DLD1 (cell line): ENCODE measurements around the gene POU2F2.
"Not testable (repeated sequence)": the region's sequence is repeated elsewhere in the genome, so short reads cannot be mapped to it uniquely, and the experiment has no call there.

ENCODE experiments used
- in situ Hi-C: cut with HindIII; loops from 2 replicates; pipeline ENCODE4 v1.10.0; 2017; ENCODE audit warnings: low sequenced_read_pairs

POU2F2 gene

DNA sequence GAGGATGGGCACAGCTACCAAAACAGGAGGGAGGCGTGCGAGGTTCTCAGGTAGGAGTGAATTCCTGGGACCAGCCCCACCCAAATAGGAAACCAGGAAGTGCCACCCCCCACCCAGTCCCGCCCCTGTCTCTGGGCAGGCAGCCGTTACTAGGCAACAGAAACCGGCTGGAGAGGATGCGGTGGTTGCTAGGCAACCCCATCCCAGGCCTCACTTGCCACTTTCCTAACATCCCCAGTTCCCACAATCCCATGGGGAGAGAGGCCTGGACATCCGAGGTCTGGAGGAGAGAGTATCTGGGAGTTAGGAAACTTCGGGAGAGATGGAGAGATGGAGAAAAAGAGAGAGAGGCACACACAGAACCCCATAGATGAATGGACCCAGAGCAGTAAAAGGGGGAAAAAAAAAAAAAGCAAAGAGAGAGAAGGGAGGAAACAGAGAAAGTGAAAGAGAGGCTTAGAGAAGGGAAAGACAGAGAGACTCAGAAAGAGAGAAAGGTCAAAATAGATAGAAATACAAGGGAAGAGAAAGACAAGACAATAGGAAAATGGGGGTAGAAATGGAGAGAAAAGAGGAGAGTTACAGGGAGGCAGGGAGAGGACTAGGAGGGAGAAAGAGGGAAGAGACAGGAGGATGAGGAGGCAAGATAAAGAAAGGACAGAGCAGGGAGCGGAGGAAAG lies 66.0 kb downstream of the POU2F2 start:
- in situ Hi-C loops, result no loop called here

DNA sequence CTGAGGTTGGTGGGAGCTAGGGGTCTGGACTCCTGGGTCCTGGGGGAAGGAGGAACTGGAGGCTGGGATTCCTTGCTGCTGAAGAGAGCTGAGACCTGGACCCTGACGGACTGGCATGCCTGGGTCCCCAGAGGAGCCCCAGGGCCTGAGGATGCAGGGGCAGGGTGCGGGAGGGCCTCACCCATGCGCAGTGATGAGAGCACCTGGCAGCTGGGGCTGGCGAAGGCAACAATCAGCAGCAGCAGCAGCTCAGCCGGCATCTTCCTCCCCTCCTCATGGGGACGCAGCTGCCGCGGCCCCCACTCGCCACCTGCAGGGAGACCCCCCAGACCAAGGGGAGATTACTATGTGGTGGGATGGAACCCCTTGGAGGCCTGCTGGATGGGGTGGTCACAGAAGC lies 66.7 kb downstream of the POU2F2 start:
- in situ Hi-C loops, result no loop called here

GRCh38 chr19:42065051-42065450 lies 67.2 kb downstream of the POU2F2 start:
- in situ Hi-C loops, result no loop called here

GRCh38 chr19:42064432-42064831 lies 67.8 kb downstream of the POU2F2 start:
- in situ Hi-C loops, result no loop called here

- in situ Hi-C loops, result no loop called here
Measured at GRCh38 chr19:42062381-42062780, 69.9 kb downstream of the POU2F2 start.

DNA sequence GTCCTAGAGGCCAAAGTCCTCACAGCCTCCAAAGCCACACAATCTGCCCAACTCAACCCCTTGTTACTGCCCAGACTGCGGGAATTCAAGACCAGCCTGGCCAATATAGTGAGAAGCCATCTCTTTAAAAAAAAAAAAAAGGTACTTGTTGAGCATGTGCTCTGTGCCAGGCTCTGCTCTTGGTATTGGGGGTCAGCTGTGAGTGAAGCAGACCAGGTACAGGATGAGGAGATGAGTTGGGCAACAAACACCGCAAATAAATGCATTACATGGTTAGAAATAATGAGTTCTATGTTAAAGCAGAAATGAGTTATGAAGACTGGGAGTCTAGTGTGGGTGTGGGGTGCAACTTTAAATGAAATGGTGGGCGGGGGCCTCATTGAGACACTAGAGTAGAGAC lies 72.1 kb downstream of the POU2F2 start:
- in situ Hi-C loops, result no loop called here

GRCh38 chr19:42059196-42059595 lies 73.0 kb downstream of the POU2F2 start:
- in situ Hi-C loops, result no loop called here

- in situ Hi-C loops, result no loop called here
Measured at GRCh38 chr19:42057846-42058245, 74.4 kb downstream of the POU2F2 start.

DNA sequence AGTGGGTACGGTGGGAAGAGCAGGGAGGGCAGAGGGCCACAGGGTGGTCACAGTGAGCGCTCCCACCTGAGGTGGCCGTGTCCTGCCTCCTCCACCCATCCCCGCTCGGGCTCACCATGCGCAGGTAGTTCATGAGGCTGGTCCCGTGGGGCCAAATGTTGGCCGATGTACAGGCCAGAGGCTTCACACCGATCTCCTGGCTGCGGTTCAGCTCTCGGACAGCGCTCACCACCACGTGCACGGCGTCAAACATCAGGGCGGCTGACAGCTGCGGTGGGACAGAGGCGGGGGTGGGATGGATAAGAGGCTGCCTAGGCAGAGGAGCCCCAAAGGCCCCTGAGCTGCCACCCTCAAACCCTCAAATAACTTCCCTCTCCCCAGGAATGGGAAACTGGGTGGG lies 78.0 kb downstream of the POU2F2 start:
- in situ Hi-C loops, result no loop called here

DNA sequence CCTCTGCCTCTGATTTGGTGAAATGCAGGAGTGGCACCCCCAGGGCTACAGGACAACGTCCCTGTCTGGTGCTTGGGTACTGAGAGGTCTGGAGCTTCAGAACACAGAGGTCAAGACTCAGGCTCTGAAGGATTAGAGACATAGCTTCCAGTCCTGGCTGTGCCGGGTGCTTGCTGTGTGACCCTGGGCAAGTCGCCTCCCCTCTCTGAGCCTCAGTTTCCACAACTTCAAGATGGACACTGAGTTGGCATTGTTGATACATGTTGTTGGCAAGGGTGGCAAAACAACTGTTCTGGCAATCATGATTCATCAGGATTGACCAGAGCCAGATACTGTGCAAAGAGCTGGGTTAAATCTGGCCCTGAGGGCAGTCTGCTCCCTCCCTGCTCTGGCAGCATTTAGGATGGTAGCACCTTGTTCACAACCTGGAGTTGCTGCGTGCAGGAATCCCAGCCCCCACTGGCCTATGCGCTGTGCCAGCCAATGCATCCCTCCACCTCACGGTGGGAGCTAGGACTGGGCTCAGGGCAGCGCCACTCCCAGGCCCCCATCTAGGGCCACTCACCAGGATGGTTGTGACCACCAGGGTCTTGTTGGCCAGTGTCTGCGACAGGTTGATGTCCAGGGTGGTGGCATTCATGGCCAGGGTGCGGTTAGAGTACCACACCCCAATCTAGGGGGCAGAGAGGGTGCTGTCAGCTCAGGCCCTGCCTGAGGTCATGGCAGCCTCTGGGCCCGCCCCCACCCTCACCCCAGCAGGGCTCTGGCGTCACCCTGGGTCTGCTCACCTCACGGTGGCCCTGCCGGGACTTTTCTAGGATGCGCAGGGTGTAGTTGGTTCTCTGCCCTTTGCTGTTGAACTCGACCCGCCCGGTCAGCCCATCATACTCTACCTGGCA lies 79.0 kb downstream of the POU2F2 start:
- in situ Hi-C loops, result no loop called here

DNA sequence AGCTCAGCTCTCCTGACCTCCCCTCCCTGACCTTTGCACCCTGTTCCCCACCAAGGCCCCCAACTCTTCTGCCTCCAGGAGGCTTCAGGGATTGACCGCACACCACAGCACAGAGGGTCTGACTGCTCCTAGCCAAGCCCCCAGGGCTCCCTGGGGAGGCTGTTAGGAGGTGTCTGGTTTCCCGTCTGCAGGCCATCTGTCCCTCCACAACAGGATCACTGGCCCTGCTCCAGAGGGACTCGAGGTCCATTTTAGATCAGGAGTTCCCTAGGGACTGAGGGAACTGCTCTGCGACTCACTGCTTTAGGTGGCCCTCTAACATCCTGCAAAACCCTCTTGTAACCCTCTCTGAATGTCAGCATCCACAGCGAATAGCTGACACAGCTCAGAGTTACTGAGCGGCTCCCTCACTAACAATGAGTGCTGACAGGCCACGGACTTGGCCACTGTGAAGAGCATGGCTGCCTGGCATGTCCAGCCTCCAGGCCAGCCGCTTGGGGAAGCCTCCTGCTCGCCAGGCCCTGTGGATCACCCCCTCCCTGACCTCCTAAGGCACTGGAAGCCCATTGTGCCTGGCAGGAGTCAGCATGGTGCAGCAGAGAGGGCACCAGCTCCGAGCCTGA lies 79.9 kb downstream of the POU2F2 start:
- in situ Hi-C loops, result no loop called here

GRCh38 chr19:42051166-42052115 lies 80.8 kb downstream of the POU2F2 start:
- in situ Hi-C loops, result no loop called here

DNA sequence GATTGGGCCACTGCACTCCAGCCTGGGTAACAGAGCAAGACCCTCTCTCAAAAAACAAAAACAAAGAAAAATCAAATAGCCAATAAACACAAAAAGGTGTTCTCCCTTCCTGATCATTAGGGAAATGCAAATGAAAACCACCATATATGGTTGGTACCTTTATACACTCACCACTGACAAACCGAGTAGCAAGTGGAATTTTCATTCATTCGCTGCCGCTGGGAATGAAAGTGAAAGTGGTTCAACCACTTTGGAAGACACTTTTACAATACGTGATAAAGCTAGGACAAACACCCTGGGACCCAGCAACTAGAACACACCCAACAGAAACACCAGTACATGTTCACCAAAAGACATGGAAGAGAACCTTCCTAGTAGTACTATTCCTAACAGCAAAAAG lies 83.3 kb downstream of the POU2F2 start:
- in situ Hi-C loops, result no loop called here

DNA sequence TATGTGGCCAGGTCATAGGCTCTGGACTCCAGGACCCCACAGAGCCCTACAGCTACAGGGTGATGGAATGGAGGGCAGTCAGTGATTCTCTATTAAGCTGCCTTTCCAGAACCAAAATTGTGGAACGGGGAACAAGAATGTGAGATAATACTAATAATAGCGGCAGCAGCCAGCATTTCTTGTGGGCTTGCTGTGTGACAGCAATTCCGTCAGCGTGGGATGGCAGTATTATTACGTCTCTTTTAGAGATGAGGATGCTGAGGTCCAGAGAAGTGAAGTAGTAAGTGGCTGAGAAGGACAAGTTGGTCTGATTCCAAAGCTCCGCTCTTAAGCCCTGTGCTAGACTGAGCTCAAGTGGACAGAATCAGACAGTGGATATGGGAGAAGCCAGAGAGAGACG lies 86.7 kb downstream of the POU2F2 start:
- in situ Hi-C loops, result no loop called here

DNA sequence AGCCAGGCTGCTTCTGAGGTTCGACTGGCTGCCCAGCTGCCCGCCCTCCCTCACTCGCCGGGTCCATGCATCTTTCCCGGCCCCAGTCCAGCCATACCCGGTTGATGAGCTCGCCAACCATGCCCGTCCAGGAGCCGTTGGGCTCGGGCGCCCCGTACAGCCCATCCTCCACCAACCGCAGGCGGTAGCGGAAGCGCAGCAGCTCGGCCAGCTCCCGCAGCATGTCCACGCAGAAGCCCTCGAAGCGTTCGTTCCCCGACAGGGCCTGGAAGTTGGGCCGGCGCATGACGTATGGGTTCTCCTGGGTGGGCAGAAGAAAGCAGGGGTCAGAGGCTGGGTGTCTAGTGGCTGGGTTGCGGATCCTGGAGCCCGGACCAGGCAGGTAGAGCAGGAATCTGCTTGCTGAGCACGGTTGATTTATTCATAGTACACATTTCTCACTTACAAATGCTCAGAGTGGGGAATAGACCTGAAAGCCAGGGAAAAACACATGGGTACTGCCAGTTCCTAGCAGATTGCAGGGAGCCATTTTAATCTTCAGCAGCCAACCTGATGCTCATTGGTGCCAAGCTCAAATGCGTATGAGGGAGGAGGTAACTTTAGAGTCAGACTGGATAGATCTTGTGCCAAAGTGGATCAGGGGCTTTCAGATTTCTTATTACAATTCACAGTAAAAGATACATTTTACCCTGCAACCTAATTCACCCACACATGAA lies 89.6 kb downstream of the POU2F2 start:
- in situ Hi-C loops, result no loop called here

DNA sequence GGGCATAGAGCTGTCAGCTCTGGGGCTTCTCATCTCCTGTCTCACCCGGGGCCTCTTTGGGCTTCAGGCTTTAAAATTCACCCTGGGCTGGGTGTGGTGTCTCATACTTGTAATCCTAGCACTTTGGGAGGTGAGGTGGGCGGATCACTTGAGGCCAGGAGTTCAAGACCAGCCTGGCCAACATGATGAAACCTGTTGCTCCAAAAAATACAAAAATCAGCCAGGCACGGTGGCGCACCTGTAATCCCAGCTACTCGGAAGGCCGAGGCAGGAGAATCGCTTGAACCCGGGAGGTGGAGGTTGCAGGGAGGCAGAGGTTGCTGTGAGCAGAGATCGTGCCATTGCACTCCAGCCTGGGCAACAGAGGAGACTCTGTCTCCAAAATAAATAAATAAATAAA lies 91.8 kb downstream of the POU2F2 start:
- in situ Hi-C loops, result not testable (repeated sequence)

- in situ Hi-C loops, result no loop called here
Measured at GRCh38 chr19:42040031-42040430, 92.2 kb downstream of the POU2F2 start.

GRCh38 chr19:42038666-42039065 lies 93.6 kb downstream of the POU2F2 start:
- in situ Hi-C loops, result no loop called here

- in situ Hi-C loops, result no loop called here
Measured at GRCh38 chr19:42037649-42038048, 94.6 kb downstream of the POU2F2 start.
